ENCODE measurements around the gene CDON.

DNA sequence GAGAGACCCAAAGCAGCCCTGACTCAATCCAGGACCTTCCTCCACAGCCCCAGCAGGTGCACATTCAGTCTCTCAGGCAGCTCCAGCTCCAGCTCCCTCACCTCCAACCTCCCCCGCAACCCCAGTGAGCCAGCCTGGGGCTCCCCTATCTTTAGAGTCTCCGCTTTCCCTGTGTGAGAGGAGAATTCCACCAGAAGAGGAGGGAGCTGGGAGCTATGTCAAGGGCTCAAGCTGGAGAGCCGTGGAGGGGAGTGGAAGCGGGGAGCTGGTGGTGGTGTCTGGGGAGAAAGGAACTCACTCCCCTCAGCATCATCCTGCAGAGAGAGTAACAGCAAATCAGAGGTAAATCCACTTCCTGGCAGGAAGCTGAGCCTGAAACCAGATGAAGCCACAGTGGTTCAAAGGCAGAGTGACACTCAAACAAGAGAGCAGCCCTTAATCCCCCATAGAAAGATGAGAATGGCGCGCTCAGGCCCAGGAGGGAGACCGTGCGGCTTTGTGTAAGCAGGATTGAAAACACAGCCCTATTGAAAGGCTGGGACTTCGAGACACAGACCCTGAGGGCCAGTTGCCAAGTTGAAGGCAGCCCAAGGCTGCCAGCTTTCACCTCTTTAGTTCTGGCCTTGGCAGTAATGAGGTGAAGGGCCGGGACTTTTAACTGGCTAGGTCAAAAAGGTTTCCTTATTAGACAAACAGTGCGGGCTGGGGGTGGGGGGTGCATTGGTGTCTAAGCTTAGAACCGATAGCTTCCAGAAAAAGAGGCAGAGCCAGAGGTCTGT is 21.4 kb upstream of the CDON start:
- TF ChIP-seq, protein P1, sequence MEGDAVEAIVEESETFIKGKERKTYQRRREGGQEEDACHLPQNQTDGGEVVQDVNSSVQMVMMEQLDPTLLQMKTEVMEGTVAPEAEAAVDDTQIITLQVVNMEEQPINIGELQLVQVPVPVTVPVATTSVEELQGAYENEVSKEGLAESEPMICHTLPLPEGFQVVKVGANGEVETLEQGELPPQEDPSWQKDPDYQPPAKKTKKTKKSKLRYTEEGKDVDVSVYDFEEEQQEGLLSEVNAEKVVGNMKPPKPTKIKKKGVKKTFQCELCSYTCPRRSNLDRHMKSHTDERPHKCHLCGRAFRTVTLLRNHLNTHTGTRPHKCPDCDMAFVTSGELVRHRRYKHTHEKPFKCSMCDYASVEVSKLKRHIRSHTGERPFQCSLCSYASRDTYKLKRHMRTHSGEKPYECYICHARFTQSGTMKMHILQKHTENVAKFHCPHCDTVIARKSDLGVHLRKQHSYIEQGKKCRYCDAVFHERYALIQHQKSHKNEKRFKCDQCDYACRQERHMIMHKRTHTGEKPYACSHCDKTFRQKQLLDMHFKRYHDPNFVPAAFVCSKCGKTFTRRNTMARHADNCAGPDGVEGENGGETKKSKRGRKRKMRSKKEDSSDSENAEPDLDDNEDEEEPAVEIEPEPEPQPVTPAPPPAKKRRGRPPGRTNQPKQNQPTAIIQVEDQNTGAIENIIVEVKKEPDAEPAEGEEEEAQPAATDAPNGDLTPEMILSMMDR (IDR thresholded peaks at IDR 0.05) = no peak
- no peak for TF ChIP-seq EZH2 (IDR thresholded peaks at IDR 0.05; ENCODE audit: borderline replicate concordance, insufficient read depth, low read depth, low read length, poor library complexity, severe bottlenecking)
